GM13976 (cell line): ENCODE data around the gene RIN1.
"Not testable (repeated sequence)": the region's sequence is repeated elsewhere in the genome, so short reads cannot be mapped to it uniquely, and the experiment has no call there.

Experiments
- DNase-seq: peaks from one replicate; pipeline ENCODE4 v3.0.0; 2012; ENCODE audit warnings: low spot score
- CTCF ChIP-seq: IDR thresholded peaks from 2 replicates; pipeline ENCODE4 v1.5.1; 2012; ENCODE audit warnings: borderline replicate concordance, mild to moderate bottlenecking; ENCODE audit not compliant: insufficient read depth; ENCODE audit errors: extremely low read depth, missing control alignments, control extremely low read depth
- in situ Hi-C: fragments of 300-500 bp; cut with MboI; formaldehyde crosslinking; loops from one replicate; pipeline ENCODE4 v1.12.0; 2022; ENCODE audit warnings: low sequenced_read_pairs, mixed read lengths, inconsistent platforms; ENCODE audit not compliant: unreplicated experiment

Gene RIN1

GRCh38 chr11:66311965-66312548, 24.2 kb downstream of the RIN1 start:
- in situ Hi-C loops: no loop called here
- peak; percentile 90 for DNase-seq
- TF ChIP-seq CTCF: no peak

- in situ Hi-C loops: no loop called here
- TF ChIP-seq CTCF: peak; percentile 83
- no peak for DNase-seq
Measured at GRCh38 chr11:66311470-66311964, 24.7 kb downstream of the RIN1 start.

GRCh38 chr11:66310803-66311440, 25.3 kb downstream of the RIN1 start:
- in situ Hi-C loops, DNase-seq: not testable (repeated sequence)

- DNase-seq: no peak
- TF ChIP-seq CTCF: no peak
- in situ Hi-C loops: no loop called here
Measured at GRCh38 chr11:66310324-66310723, 25.9 kb downstream of the RIN1 start.

DNA sequence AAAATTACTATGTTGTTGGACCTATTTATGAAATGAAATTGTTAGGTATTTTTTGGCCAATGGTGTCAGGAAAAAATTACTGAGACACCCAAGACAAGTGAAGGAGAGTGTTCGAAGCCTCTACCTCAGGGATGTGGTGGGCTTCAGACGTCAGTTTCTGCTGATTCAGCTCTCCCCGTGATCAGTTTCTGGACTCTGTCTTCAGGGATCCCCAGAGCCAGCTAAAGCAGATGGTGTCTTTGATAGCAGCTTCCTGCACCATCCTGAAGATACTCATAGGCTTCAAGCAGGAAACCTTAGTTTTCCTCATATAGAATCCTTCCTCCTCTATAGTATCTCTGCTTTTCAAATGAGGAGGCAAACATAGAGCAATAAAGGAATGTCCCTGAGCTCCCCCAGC, 26.8 kb downstream of the RIN1 start:
- TF ChIP-seq CTCF: no peak
- no peak for DNase-seq
- in situ Hi-C loops: no loop called here

DNA sequence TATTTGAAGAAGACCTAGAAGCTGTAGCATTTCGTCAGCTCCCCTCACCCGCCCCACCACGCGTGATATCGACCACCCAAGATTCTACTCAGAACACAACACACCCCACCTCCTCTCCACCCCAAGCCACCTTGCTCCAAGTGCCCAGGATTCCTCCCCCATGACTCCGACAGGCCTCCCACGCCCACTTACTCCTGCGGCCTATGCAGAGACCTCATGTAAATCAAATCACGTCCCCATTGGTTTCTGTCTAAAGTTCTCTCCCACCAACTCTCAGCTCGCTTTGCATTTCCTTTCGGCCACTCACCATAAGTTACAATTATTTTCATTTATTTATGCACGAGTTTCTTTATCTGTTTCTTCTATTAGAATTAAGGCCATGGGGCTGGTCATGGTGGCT, 33.6 kb downstream of the RIN1 start:
- in situ Hi-C loops: no loop called here
- no peak for DNase-seq
- no peak for TF ChIP-seq CTCF

- DNase-seq: no peak
- no peak for TF ChIP-seq CTCF
- in situ Hi-C loops: no loop called here
Measured at GRCh38 chr11:66299186-66299585, 37.0 kb downstream of the RIN1 start.
